Activated T-cell treated with anti-CD3 and anti-CD28 coated beads, Interleukin-2, amount 50 U/mL, for 72 hours (primary cell): Measurements from ENCODE around the gene CACNA1D. TPM values are rescaled to one million over a fixed set of nuclear protein-coding genes. Genes with fewer than 3 reads are reported as not detected.
"Not testable (repeated sequence)": the region's sequence is repeated elsewhere in the genome, so short reads cannot be mapped to it uniquely, and the experiment has no call there.

Source experiments
- ATAC-seq, 2 donors: fragments of 150-1000 bp; cut with Tn5 transposase; replicated peaks in 1 of 2; 2 replicates each; pipeline ENCODE4 v1.10.0; 2021; ENCODE audit warnings: moderate library complexity in 2 of 2, mild to moderate bottlenecking in 1 of 2
- DNase-seq, 2 donors: peaks; one replicate each; pipeline ENCODE4 v3.0.0; 2021 to 2022; ENCODE audit warnings: mixed read lengths in 1 of 2
- H3K27ac Mint-ChIP-seq: one replicate; pipeline ENCODE4 v1.8.0; 2022; ENCODE audit warnings: mild to moderate bottlenecking, moderate library complexity, mixed read lengths
- H3K27me3 Mint-ChIP-seq: one replicate; pipeline ENCODE4 v1.8.0; 2022; ENCODE audit warnings: low read depth, mixed read lengths
- H3K36me3 Mint-ChIP-seq, 2 donors: one replicate each; pipeline ENCODE4 v1.8.0; 2022; ENCODE audit warnings: mixed read lengths in 2 of 2, mild to moderate bottlenecking in 1 of 2; ENCODE audit not compliant: insufficient read depth in 2 of 2
- H3K4me1 Mint-ChIP-seq: one replicate; pipeline ENCODE4 v1.8.0; 2022; ENCODE audit warnings: low read depth, mixed read lengths
- H3K4me3 Mint-ChIP-seq, 2 donors: one replicate each; pipeline ENCODE4 v1.8.0; 2022; ENCODE audit warnings: mild to moderate bottlenecking in 2 of 2, mixed read lengths in 2 of 2, moderate library complexity in 2 of 2
- H3K9me3 Mint-ChIP-seq, 2 donors: one replicate each; pipeline ENCODE4 v1.8.0; 2022; ENCODE audit warnings: mixed read lengths in 2 of 2
- total RNA-seq, 2 donors: library from RNA; stranded (reverse); gene quantifications; one replicate each; pipeline ENCODE4 v1.2.3, GENCODE V29; 2022

Gene CACNA1D
- total RNA-seq, 2 donors from 2014 or later, result 0.82 to 1.9 TPM

GRCh38 chr3:53547327-53547726 lies 52.9 kb downstream of the CACNA1D start:
- H3K9me3 Mint-ChIP-seq, result no peaks in the 10 kb centered on the region

DNA sequence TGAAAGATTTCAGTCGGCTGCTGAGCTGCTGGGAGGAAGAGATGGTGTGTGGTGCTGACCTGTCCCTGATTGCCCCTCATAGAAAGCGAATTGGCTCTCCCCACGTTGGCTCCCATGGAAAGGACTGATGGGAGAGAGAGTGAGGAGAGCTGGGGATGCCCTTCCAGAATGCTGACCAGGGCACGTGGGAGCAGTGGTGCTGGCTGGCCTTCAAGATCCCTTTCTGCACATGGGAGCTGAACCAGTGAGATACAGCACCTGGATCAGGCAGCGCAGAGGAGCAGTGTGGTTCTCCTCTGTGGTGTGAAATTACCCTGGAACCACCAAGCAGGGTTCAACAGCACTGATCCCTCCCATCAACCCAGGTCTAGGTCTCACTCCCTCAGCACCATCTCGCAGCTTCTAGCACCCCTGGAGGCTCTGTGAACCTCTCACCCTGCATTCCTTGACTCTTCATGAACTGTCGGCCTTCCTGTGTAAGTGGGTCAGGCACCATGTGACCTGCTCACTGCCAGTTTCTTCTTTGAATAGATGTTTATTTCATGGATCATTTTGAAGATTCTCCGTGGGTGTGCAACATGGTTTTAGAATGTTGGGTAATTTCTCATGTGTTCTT lies 55.7 kb downstream of the CACNA1D start:
- no peaks in the 10 kb centered on the region for H3K9me3 Mint-ChIP-seq
- H3K4me1 Mint-ChIP-seq, result peaks cover 47% of the 10 kb centered on the region
- ATAC-seq, result no peak
- peaks cover 27% of the 10 kb centered on the region for H3K27me3 Mint-ChIP-seq
- no peak overlapping the region for H3K4me3 Mint-ChIP-seq
- H3K36me3 Mint-ChIP-seq, result no peaks in the 10 kb centered on the region
- DNase-seq, result no peak
- H3K27ac Mint-ChIP-seq, result no peak overlapping the region

More at GRCh38 chr3:53547327-53547726, 52.9 kb downstream of the CACNA1D start:
- Mint-ChIP-seq H3K4me3 (no peak overlapping the region), H3K27ac (no peak overlapping the region), H3K36me3 (no peaks in the 10 kb centered on the region), H3K4me1 (peaks cover 32% of the 10 kb centered on the region), H3K27me3 (peaks cover 21% of the 10 kb centered on the region)
- peak; percentile 39 to 62 for ATAC-seq
- no peak for DNase-seq

GRCh38 chr3:53551324-53551723 lies 56.9 kb downstream of the CACNA1D start:
- Mint-ChIP-seq H3K27ac (no peak overlapping the region), H3K4me3 (no peak overlapping the region), H3K36me3 (no peaks in the 10 kb centered on the region), H3K27me3 (peaks cover 27% of the 10 kb centered on the region), H3K4me1 (peaks cover 57% of the 10 kb centered on the region), H3K9me3 (no peaks in the 10 kb centered on the region)
- peak; percentile 49 to 55 for ATAC-seq
- no peak for DNase-seq

DNA sequence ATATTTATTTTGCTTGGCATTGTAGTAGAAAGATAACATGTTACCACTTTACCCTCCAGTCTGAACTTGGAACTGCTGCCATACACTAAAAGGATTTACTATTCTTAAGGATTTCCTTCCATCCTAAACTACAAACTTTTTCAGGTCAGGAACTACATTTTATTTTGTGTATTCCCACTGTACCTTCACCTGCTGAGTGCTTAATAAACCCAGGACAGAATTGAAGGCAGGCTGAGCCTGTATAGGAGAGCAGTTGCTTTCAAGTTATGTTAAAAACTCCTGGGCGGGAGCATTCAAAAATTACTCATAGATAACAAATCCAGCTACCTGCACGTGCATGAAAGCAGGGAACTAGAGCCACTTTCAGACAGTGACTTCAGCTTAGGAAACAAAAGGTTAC lies 58.3 kb downstream of the CACNA1D start:
- Mint-ChIP-seq H3K27me3 (peaks cover 28% of the 10 kb centered on the region), H3K4me3 (peak overlapping the region in 1 of 2 donors; percentile 4), H3K4me1 (peaks cover 44% of the 10 kb centered on the region), H3K9me3 (no peaks in the 10 kb centered on the region), H3K27ac (peak overlapping the region; percentile 9), H3K36me3 (no peaks in the 10 kb centered on the region)
- ATAC-seq (no peak), DNase-seq (no peak)

DNA sequence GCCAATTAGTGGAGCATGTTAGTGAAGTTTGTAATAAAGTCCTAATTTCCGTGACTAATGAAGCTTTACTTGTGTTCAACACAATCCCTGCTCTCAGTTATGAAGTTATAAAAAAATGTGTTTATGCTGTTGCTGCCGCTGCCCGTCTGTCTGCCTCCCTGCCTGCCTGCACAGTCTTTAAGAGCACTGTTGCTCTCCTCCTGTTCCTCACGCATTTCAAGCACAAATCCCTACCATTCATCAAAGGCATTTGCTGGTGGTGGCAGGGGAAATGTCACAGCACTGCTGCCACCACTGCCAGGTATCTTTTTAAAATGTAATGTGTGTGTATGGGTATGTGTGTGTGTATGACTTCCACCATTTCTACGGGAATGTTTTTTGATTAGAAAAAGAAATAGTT lies 58.8 kb downstream of the CACNA1D start:
- ATAC-seq (no peak), DNase-seq (no peak)
- Mint-ChIP-seq H3K27ac (no peak overlapping the region), H3K9me3 (no peaks in the 10 kb centered on the region), H3K4me3 (no peak overlapping the region), H3K27me3 (peaks cover 26% of the 10 kb centered on the region), H3K36me3 (no peaks in the 10 kb centered on the region), H3K4me1 (peaks cover 44% of the 10 kb centered on the region)

DNA sequence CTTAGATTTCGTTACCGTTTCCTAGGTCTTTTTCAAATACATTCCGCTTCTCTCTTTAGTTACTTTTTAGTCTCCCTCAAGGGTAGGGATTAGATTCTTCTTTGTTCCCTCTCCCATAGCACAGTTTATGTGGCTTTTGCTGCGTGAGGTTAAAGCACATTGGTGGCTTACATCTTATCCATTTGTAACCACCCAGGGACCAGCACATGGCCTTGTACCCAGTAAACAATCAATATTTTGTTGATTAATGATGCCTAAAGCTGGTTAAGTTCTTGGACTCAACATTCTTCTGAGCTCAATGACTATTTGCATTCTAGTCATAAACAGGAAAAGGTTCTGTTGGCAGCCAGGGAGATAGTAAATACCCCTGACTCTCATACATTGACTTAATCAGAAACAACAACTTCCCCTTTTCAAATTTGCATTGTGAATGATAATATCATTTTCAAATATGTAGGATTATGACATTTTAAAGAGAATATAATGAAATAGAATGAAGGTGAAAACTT lies 60.2 kb downstream of the CACNA1D start:
- H3K4me3 Mint-ChIP-seq, result peak overlapping the region in 1 of 2 donors; percentile 54
- H3K27me3 Mint-ChIP-seq, result peaks cover 25% of the 10 kb centered on the region
- H3K4me1 Mint-ChIP-seq, result peaks cover 44% of the 10 kb centered on the region
- H3K36me3 Mint-ChIP-seq, result peaks cover 0 to 2% of the 10 kb centered on the region in 2 donors
- no peak for DNase-seq
- no peaks in the 10 kb centered on the region for H3K9me3 Mint-ChIP-seq
- peak overlapping the region; percentile 24 for H3K27ac Mint-ChIP-seq
- peak; percentile 52 to 53 for ATAC-seq

GRCh38 chr3:53555068-53555588 lies 60.7 kb downstream of the CACNA1D start:
- H3K36me3 Mint-ChIP-seq, result peaks cover 0 to 2% of the 10 kb centered on the region in 2 donors
- ATAC-seq (peak; percentile 93 to 95), DNase-seq (peak; percentile 52 to 70)
- no peaks in the 10 kb centered on the region for H3K9me3 Mint-ChIP-seq
- H3K4me3 Mint-ChIP-seq, result peak overlapping the region; percentile 10 to 41
- peaks cover 44% of the 10 kb centered on the region for H3K4me1 Mint-ChIP-seq
- H3K27ac Mint-ChIP-seq, result peak overlapping the region; percentile 72
- peaks cover 25% of the 10 kb centered on the region for H3K27me3 Mint-ChIP-seq

DNA sequence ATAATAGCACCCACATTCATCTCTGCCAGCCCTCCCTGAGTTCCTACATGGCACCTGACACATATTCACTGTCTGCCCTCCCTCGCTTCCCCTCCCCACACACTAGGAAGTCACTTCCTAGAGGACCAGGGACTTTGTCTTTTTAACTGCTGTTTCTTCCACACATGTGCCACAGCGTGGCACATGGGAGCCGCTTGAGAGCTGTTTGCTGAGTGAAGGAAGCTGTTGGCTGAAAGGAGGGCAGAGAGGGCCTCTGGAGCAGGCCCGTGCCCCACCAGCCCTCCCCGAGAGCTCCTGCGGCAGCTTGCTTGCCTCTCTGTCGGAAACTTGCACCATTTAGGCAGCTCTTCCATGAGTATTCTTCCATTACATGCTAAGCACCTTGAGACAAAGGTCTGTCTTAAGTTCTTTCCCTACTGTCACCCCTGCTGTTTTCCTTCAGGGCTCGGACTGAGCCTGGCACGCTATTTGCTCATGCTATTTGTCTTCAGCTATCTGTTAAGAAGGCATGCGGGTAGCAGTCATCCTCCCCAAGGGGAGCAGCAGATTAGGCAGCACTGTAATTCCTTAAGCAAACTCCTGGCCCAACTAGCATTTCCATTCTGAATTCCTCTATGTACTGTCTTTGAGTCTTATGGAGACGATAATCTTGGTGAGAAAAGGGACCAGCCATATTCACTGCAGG lies 72.2 kb downstream of the CACNA1D start:
- no peaks in the 10 kb centered on the region for H3K4me1 Mint-ChIP-seq

GRCh38 chr3:53570081-53570480 lies 75.7 kb downstream of the CACNA1D start:
- H3K27ac Mint-ChIP-seq, result no peak overlapping the region
- DNase-seq (no peak), ATAC-seq (no peak)
- H3K36me3 Mint-ChIP-seq, result no peaks in the 10 kb centered on the region
- no peaks in the 10 kb centered on the region for H3K4me1 Mint-ChIP-seq
- peaks cover 27% of the 10 kb centered on the region for H3K27me3 Mint-ChIP-seq
- no peaks in the 10 kb centered on the region for H3K9me3 Mint-ChIP-seq
- H3K4me3 Mint-ChIP-seq, result no peak overlapping the region

More for the DNA sequence above, 72.2 kb downstream of the CACNA1D start:
- Mint-ChIP-seq H3K27me3 (peaks cover 36% of the 10 kb centered on the region), H3K27ac (no peak overlapping the region), H3K36me3 (no peaks in the 10 kb centered on the region), H3K9me3 (no peaks in the 10 kb centered on the region), H3K4me3 (no peak overlapping the region)
- no peak for ATAC-seq
- no peak for DNase-seq

GRCh38 chr3:53570709-53571108 lies 76.3 kb downstream of the CACNA1D start:
- Mint-ChIP-seq H3K27me3 (peaks cover 28% of the 10 kb centered on the region), H3K9me3 (no peaks in the 10 kb centered on the region), H3K36me3 (no peaks in the 10 kb centered on the region), H3K4me1 (no peaks in the 10 kb centered on the region), H3K27ac (no peak overlapping the region), H3K4me3 (no peak overlapping the region)
- DNase-seq (no peak), ATAC-seq (no peak)

DNA sequence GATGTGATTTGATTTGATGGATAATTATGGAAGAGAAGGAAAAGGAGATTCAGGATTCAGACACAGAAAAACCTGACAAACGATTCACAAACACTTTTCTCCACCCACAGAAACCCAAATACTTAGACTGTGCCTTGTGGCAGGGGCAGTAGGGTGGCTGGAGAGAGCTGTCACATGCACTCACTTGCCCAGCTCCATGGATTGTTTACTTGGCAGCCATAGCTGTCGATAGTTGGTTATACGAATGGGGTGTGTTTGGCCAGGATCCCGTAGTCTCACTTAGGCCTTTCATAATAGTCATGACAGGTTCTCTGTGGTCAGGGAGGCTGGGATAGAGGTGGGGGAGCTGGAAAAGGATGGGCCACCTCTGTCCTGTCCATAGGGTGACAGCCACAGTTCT lies 76.9 kb downstream of the CACNA1D start:
- Mint-ChIP-seq H3K27ac (no peak overlapping the region), H3K4me3 (no peak overlapping the region), H3K36me3 (no peaks in the 10 kb centered on the region), H3K4me1 (no peaks in the 10 kb centered on the region), H3K9me3 (no peaks in the 10 kb centered on the region), H3K27me3 (peaks cover 26% of the 10 kb centered on the region)
- DNase-seq, result no peak
- ATAC-seq, result no peak

DNA sequence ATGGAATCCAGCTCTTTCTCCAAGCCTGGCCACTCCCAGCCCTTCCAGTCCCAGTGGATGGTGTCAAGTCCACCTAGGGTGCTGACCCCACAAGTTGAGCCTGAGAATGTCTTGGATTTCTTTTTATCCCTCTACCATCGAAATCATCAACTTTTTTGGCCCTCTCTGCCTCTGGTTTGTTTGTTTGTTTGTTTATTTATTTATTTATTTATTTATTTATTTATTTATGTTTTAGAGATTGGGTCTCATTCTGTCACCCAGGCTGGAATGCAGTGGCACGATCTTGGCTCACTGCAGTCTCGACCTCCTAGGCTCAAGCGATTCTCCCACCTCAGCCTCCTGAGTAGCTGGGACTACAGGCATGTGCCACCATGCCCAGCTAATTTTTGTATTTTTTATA lies 77.8 kb downstream of the CACNA1D start:
- not testable (repeated sequence) for ATAC-seq, H3K36me3 Mint-ChIP-seq, H3K9me3 Mint-ChIP-seq, H3K4me1 Mint-ChIP-seq, H3K27ac Mint-ChIP-seq, H3K4me3 Mint-ChIP-seq, DNase-seq
- peaks cover 26% of the 10 kb centered on the region for H3K27me3 Mint-ChIP-seq

- Mint-ChIP-seq H3K27me3 (peaks cover 17% of the 10 kb centered on the region), H3K27ac (no peak overlapping the region), H3K4me3 (no peak overlapping the region), H3K9me3 (no peaks in the 10 kb centered on the region), H3K4me1 (peaks cover 11% of the 10 kb centered on the region), H3K36me3 (no peaks in the 10 kb centered on the region)
- ATAC-seq, result no peak
- DNase-seq, result no peak
Measured at GRCh38 chr3:53577506-53577905, 83.1 kb downstream of the CACNA1D start.
